H4 (cell line): Measurements from ENCODE around the gene ZNF680. TPM values are rescaled to one million over a fixed set of nuclear protein-coding genes. Genes with fewer than 3 reads are reported as not detected.

Experiments used
- total RNA-seq: library from RNA; depleted of rRNA; stranded (reverse); fragments of >200 nt; shearing (Covaris generic); gene quantifications from 2 replicates; pipeline ENCODE4 v1.2.3, GENCODE V29; 2014; rRNA removed

Gene ZNF680
- total RNA-seq, 1 experiment from 2014 or later, result 18.0 TPM

Other genes starting within 250 kb of the ZNF680 start
- 5.0 and 5.4 TPM in 2 replicates for gene ZNF736, start 249.1 kb downstream of the ZNF680 start, total RNA-seq
- gene ZNF107, start 103.1 kb upstream of the ZNF680 start, total RNA-seq, result 2.5 and 5.4 TPM in 2 replicates
- gene ZNF138, start 231.4 kb upstream of the ZNF680 start, total RNA-seq, result 5.9 and 6.3 TPM in 2 replicates